ENCODE results near the gene RGS7.
A peak's percentile ranks its signal among the peaks of the same experiment; 100 is the strongest.
"Not testable (repeated sequence)": the region's sequence is repeated elsewhere in the genome, so short reads cannot be mapped to it uniquely, and the experiment has no call there.

RGS7 gene

GRCh38 chr1:241332037-241332409 lies 25.0 kb downstream of the RGS7 start:
- no peak for DNase-seq (ENCODE audit: low read depth)

- no peak for DNase-seq (ENCODE audit: low read depth)
These were observed 25.5 kb downstream of the RGS7 start for GRCh38 chr1:241331328-241332036.

- no peak for DNase-seq (ENCODE audit: low read depth)
These were observed 26.2 kb downstream of the RGS7 start for GRCh38 chr1:241330619-241331327.

GRCh38 chr1:241325456-241325855 lies 31.5 kb downstream of the RGS7 start:
- DNase-seq (ENCODE audit: low read depth): no peak

GRCh38 chr1:241323514-241324195 lies 33.4 kb downstream of the RGS7 start:
- DNase-seq (ENCODE audit: low read depth): peak; percentile 40

- no peak for DNase-seq (ENCODE audit: low read depth)
These were observed 39.3 kb downstream of the RGS7 start for GRCh38 chr1:241317676-241318075.

- DNase-seq (ENCODE audit: low read depth): no peak
These were observed 40.6 kb downstream of the RGS7 start for GRCh38 chr1:241316372-241316771.

- DNase-seq (ENCODE audit: low read depth): peak; percentile 20
These were observed 45.8 kb downstream of the RGS7 start for GRCh38 chr1:241311056-241311746.

- DNase-seq (ENCODE audit: low read depth): peak; percentile 31
These were observed 46.6 kb downstream of the RGS7 start for GRCh38 chr1:241310451-241310850.

- DNase-seq (ENCODE audit: low read depth): no peak
These were observed 47.4 kb downstream of the RGS7 start for GRCh38 chr1:241309651-241310050.

- DNase-seq (ENCODE audit: low read depth): no peak
These were observed 48.5 kb downstream of the RGS7 start for GRCh38 chr1:241308471-241308870.

GRCh38 chr1:241308011-241308410 lies 49.0 kb downstream of the RGS7 start:
- DNase-seq (ENCODE audit: low read depth): no peak

GRCh38 chr1:241306125-241306790 lies 50.7 kb downstream of the RGS7 start:
- DNase-seq (ENCODE audit: low read depth): no peak

- DNase-seq (ENCODE audit: low read depth): not testable (repeated sequence)
These were observed 55.0 kb downstream of the RGS7 start for GRCh38 chr1:241302024-241302423.

- DNase-seq (ENCODE audit: low read depth): peak; percentile 26
These were observed 57.7 kb downstream of the RGS7 start for GRCh38 chr1:241299347-241299746.

- DNase-seq (ENCODE audit: low read depth): no peak
These were observed 64.0 kb downstream of the RGS7 start for GRCh38 chr1:241292973-241293372.

- DNase-seq (ENCODE audit: low read depth): not testable (repeated sequence)
These were observed 65.5 kb downstream of the RGS7 start for GRCh38 chr1:241291548-241291947.

- DNase-seq (ENCODE audit: low read depth): no peak
These were observed 70.5 kb downstream of the RGS7 start for GRCh38 chr1:241286486-241286885.

GRCh38 chr1:241276391-241276790 lies 80.6 kb downstream of the RGS7 start:
- DNase-seq (ENCODE audit: low read depth): no peak

GRCh38 chr1:241275981-241276380 lies 81.0 kb downstream of the RGS7 start:
- no peak for DNase-seq (ENCODE audit: low read depth)

GRCh38 chr1:241275226-241275625 lies 81.8 kb downstream of the RGS7 start:
- no peak for DNase-seq (ENCODE audit: low read depth)

- no peak for DNase-seq (ENCODE audit: low read depth)
These were observed 82.3 kb downstream of the RGS7 start for GRCh38 chr1:241274693-241275092.
